Neural cell (in vitro differentiated cells): Measurements from ENCODE around the gene VSTM2B. TPM values are rescaled to one million over a fixed set of nuclear protein-coding genes. Genes with fewer than 3 reads are reported as not detected.

Experiments
- H2AFZ ChIP-seq: fragments of 200-600, 300-800 bp; sonication (generic), shearing (Covaris generic); 2 replicates; pipeline ENCODE4 v1.6.0; 2014; ENCODE audit warnings: low read depth, mild to moderate bottlenecking, antibody characterized with exemption, low read length, moderate library complexity
- H3F3A ChIP-seq: fragments of 200-600 bp; shearing (Covaris generic); 2 replicates; pipeline ENCODE4 v1.6.1; 2016; ENCODE audit warnings: mild to moderate bottlenecking, moderate library complexity, mixed read lengths, antibody characterized with exemption, low read length; ENCODE audit not compliant: insufficient read depth, poor library complexity, severe bottlenecking
- H3K27ac ChIP-seq: fragments of 200-600, 300-800 bp; sonication (generic), shearing (Covaris generic); 2 replicates; pipeline ENCODE4 v1.5.1; 2014; ENCODE audit warnings: mild to moderate bottlenecking, low read length, moderate library complexity
- H3K27me3 ChIP-seq: fragments of 300-800, 200-600 bp; sonication (generic), shearing (Covaris generic); 2 replicates; pipeline ENCODE4 v1.6.0; 2014; ENCODE audit warnings: mild to moderate bottlenecking, low read depth, low read length, moderate library complexity; ENCODE audit not compliant: insufficient read depth
- H3K36me3 ChIP-seq: fragments of 300-800, 200-600 bp; sonication (generic), shearing (Covaris generic); 2 replicates; pipeline ENCODE4 v1.5.1; 2014; ENCODE audit warnings: mild to moderate bottlenecking, antibody characterized with exemption, low read length, moderate library complexity; ENCODE audit not compliant: insufficient read depth
- H3K4me2 ChIP-seq: fragments of 300-800, 200-600 bp; sonication (generic), shearing (Covaris generic); 2 replicates; pipeline ENCODE4 v1.6.0; 2014; ENCODE audit warnings: mild to moderate bottlenecking, low read length
- H3K4me3 ChIP-seq: fragments of 300-800, 200-600 bp; sonication (generic), shearing (Covaris generic); 2 replicates; pipeline ENCODE4 v1.5.1; 2014; ENCODE audit warnings: mild to moderate bottlenecking, low read length, moderate library complexity
- H3K79me2 ChIP-seq: fragments of 200-600 bp; shearing (Covaris generic); replicated peaks from 2 replicates; pipeline ENCODE4 v1.6.0; 2014; ENCODE audit warnings: mild to moderate bottlenecking, low read length, moderate library complexity; ENCODE audit not compliant: insufficient read depth
- H3K9ac ChIP-seq: fragments of 300-800, 200-600 bp; sonication (generic), shearing (Covaris generic); 2 replicates; pipeline ENCODE4 v1.6.1; 2016; ENCODE audit warnings: mild to moderate bottlenecking, low read length, mixed read lengths
- H3K9me2 ChIP-seq: fragments of 200-600 bp; shearing (Covaris generic); 2 replicates; pipeline ENCODE4 v1.6.1; 2016; ENCODE audit warnings: mild to moderate bottlenecking, low read length, mixed read lengths; ENCODE audit not compliant: insufficient read depth
- H3K9me3 ChIP-seq: fragments of 200-600, 300-800 bp; sonication (generic), shearing (Covaris generic); 2 replicates; pipeline ENCODE4 v1.6.1; 2016; ENCODE audit warnings: mild to moderate bottlenecking, mixed run types, low read length, moderate library complexity, mixed read lengths
- H4K20me1 ChIP-seq: fragments of 200-600 bp; shearing (Covaris generic); 2 replicates; pipeline ENCODE4 v1.6.1; 2016; ENCODE audit warnings: mild to moderate bottlenecking, mixed run types; ENCODE audit not compliant: insufficient read depth
- CTCF ChIP-seq: fragments of 450-650 bp; IDR thresholded peaks from 2 replicates; pipeline ENCODE4 v1.5.1; 2014; ENCODE audit warnings: antibody characterized with exemption, mild to moderate bottlenecking, moderate library complexity; ENCODE audit not compliant: poor library complexity, severe bottlenecking
- EP300 ChIP-seq: fragments of 450-650 bp; conservative IDR thresholded peaks from 2 replicates; pipeline ENCODE4 v1.6.1; 2014; ENCODE audit warnings: antibody characterized with exemption, mild to moderate bottlenecking, moderate library complexity; ENCODE audit not compliant: poor library complexity, severe bottlenecking
- EZH2 ChIP-seq: fragments of 200-600, 300-800 bp; shearing (Covaris generic), sonication (generic); IDR thresholded peaks from 2 replicates; pipeline ENCODE4 v1.6.1; 2014; ENCODE audit warnings: antibody characterized with exemption, low read length, borderline replicate concordance, mild to moderate bottlenecking; ENCODE audit not compliant: insufficient read depth, poor library complexity, severe bottlenecking
- MXI1 ChIP-seq: fragments of 450-650 bp; conservative IDR thresholded peaks from 2 replicates; pipeline ENCODE4 v1.6.1; 2014; ENCODE audit warnings: antibody characterized with exemption, mild to moderate bottlenecking; ENCODE audit not compliant: poor library complexity, severe bottlenecking
- POLR2AphosphoS5 ChIP-seq: IDR thresholded peaks from 2 replicates; pipeline ENCODE4 v1.6.1; 2012
- RAD21 ChIP-seq: fragments of 450-650 bp; conservative IDR thresholded peaks from 2 replicates; pipeline ENCODE4 v1.6.1; 2014; ENCODE audit warnings: antibody characterized with exemption, mild to moderate bottlenecking, moderate library complexity
- REST ChIP-seq: IDR thresholded peaks from 2 replicates; pipeline ENCODE4 v1.6.1; 2012; ENCODE audit warnings: borderline replicate concordance
- SMC3 ChIP-seq: fragments of 450-650 bp; conservative IDR thresholded peaks from 2 replicates; pipeline ENCODE4 v1.6.1; 2014; ENCODE audit warnings: antibody characterized with exemption, mild to moderate bottlenecking, moderate library complexity; ENCODE audit not compliant: poor library complexity
- TAF1 ChIP-seq: IDR thresholded peaks from 2 replicates; pipeline ENCODE4 v1.6.1; 2012; ENCODE audit warnings: low read depth
- polyA plus RNA-seq: library from polyadenylated mRNA; depleted of rRNA; stranded (reverse); fragments of >200 nt; gene quantifications from 2 replicates; pipeline ENCODE4 v1.2.3, GENCODE V29; 2014

Gene VSTM2B
- polyA plus RNA-seq, 1 donor from 2014 or later, result 24.4 TPM

GRCh38 chr19:29491995-29492577 lies 33.7 kb upstream of the VSTM2B start:
- no peak overlapping the region for H3K27ac ChIP-seq
- no peaks in the 10 kb centered on the region for H3K79me2 ChIP-seq
- H2AFZ ChIP-seq, result no peak overlapping the region
- H3K4me3 ChIP-seq, result no peak overlapping the region
- H3K9me2 ChIP-seq, result no peaks in the 10 kb centered on the region
- H3K9me3 ChIP-seq, result no peaks in the 10 kb centered on the region
- H3K9ac ChIP-seq, result no peak overlapping the region
- TF ChIP-seq POLR2AphosphoS5, result no peak
- no peak for TF ChIP-seq SMC3
- no peak for TF ChIP-seq EZH2
- no peak for TF ChIP-seq EP300
- TF ChIP-seq TAF1, result no peak
- TF ChIP-seq RAD21, result no peak
- TF ChIP-seq REST, result no peak
- no peaks in the 10 kb centered on the region for H3K36me3 ChIP-seq
- H4K20me1 ChIP-seq, result no peaks in the 10 kb centered on the region
- H3K27me3 ChIP-seq, result no peaks in the 10 kb centered on the region
- no peak overlapping the region for H3K4me2 ChIP-seq
- no peaks in the 10 kb centered on the region for H3F3A ChIP-seq

- no peaks in the 10 kb centered on the region for H3K9me3 ChIP-seq
- no peak overlapping the region for H3K4me2 ChIP-seq
- no peaks in the 10 kb centered on the region for H3K79me2 ChIP-seq
- no peaks in the 10 kb centered on the region for H3K9me2 ChIP-seq
- H3F3A ChIP-seq, result no peaks in the 10 kb centered on the region
- H4K20me1 ChIP-seq, result no peaks in the 10 kb centered on the region
- no peaks in the 10 kb centered on the region for H3K27me3 ChIP-seq
- H2AFZ ChIP-seq, result no peak overlapping the region
- no peak overlapping the region for H3K27ac ChIP-seq
- no peak for TF ChIP-seq REST
- TF ChIP-seq SMC3, result no peak
- TF ChIP-seq POLR2AphosphoS5, result no peak
- TF ChIP-seq CTCF, result no peak
- TF ChIP-seq MXI1, result no peak
- TF ChIP-seq EZH2, result no peak
- no peak for TF ChIP-seq TAF1
- no peak for TF ChIP-seq RAD21
- no peak for TF ChIP-seq EP300
- no peak overlapping the region for H3K9ac ChIP-seq
- H3K4me3 ChIP-seq, result no peak overlapping the region
- H3K36me3 ChIP-seq, result no peaks in the 10 kb centered on the region
Observed at GRCh38 chr19:29492769-29493168, 33.0 kb upstream of the VSTM2B start.
